Lung microvascular endothelial cell (primary cell): ENCODE data around the gene ORC3. TPM values are rescaled to one million over a fixed set of nuclear protein-coding genes. Genes with fewer than 3 reads are reported as not detected.
A peak's percentile ranks its signal among the peaks of the same experiment; 100 is the strongest.

Experiments used
- DNase-seq, 2 donors: peaks; one replicate each; pipeline versions ENCODE4 v3.0.0 to v3.0.0-alpha.2; 2010; ENCODE audit warnings: low read depth in 2 of 2
- total RNA-seq: library from RNA; depleted of rRNA; stranded (reverse); fragments of >200 nt; gene quantifications from 2 replicates; pipeline ENCODE4 v1.2.1, GENCODE V29; 2014

ORC3 gene
- total RNA-seq, result 7.9 and 10.0 TPM in 2 replicates

- DNase-seq, result peak; percentile 95
Measured at GRCh38 chr6:87589693-87590416, at the start of gene ORC3, which contains the start of gene RARS2. ORC3 (plus strand) TSS chr6:87590135; CDS start chr6:87590169, 34 bp downstream. RARS2 (minus strand) TSS chr6:87589987; CDS start chr6:87589957, 30 bp downstream.

- DNase-seq, result peak; percentile 80 to 98
Measured at GRCh38 chr6:87540539-87540938, 49.4 kb upstream of the ORC3 start.

GRCh38 chr6:87541041-87541440, 48.9 kb upstream of the ORC3 start:
- DNase-seq, result no peak

GRCh38 chr6:87541744-87542143, 48.2 kb upstream of the ORC3 start:
- peak in 1 of 2 donors; percentile 17 for DNase-seq

GRCh38 chr6:87543696-87544473, 46.0 kb upstream of the ORC3 start:
- no peak for DNase-seq

GRCh38 chr6:87544474-87544735, 45.5 kb upstream of the ORC3 start:
- DNase-seq, result no peak

- DNase-seq, result no peak
Measured at GRCh38 chr6:87551799-87552198, 38.1 kb upstream of the ORC3 start.

GRCh38 chr6:87553159-87553765, 36.7 kb upstream of the ORC3 start:
- DNase-seq, result no peak

- no peak for DNase-seq
Measured at GRCh38 chr6:87555506-87555905, 34.4 kb upstream of the ORC3 start.

- no peak for DNase-seq
Measured at GRCh38 chr6:87558446-87558845, 31.5 kb upstream of the ORC3 start.

- no peak for DNase-seq
Measured at GRCh38 chr6:87561017-87561416, 28.9 kb upstream of the ORC3 start.

- no peak for DNase-seq
Measured at GRCh38 chr6:87572021-87572420, 17.9 kb upstream of the ORC3 start.

GRCh38 chr6:87572883-87573282, 17.1 kb upstream of the ORC3 start:
- no peak for DNase-seq

GRCh38 chr6:87573307-87574024, 16.5 kb upstream of the ORC3 start:
- no peak for DNase-seq

GRCh38 chr6:87574237-87574804, 15.6 kb upstream of the ORC3 start:
- peak in 1 of 2 donors; percentile 80 for DNase-seq

- DNase-seq, result peak in 1 of 2 donors; percentile 27
Measured at GRCh38 chr6:87575423-87575822, 14.5 kb upstream of the ORC3 start.

GRCh38 chr6:87583822-87584221, 6.1 kb upstream of the ORC3 start:
- DNase-seq, result no peak

GRCh38 chr6:87586371-87587077, 3.4 kb upstream of the ORC3 start:
- no peak for DNase-seq

GRCh38 chr6:87588756-87589407, 1.1 kb upstream of the ORC3 start:
- DNase-seq, result peak; percentile 21 to 26

GRCh38 chr6:87590417-87590880, 514 bp downstream of the ORC3 start:
- DNase-seq, result no peak
